ENCODE data around the gene INAFM1.
A peak's percentile ranks its signal among the peaks of the same experiment; 100 is the strongest.

The INAFM1 gene

DNA sequence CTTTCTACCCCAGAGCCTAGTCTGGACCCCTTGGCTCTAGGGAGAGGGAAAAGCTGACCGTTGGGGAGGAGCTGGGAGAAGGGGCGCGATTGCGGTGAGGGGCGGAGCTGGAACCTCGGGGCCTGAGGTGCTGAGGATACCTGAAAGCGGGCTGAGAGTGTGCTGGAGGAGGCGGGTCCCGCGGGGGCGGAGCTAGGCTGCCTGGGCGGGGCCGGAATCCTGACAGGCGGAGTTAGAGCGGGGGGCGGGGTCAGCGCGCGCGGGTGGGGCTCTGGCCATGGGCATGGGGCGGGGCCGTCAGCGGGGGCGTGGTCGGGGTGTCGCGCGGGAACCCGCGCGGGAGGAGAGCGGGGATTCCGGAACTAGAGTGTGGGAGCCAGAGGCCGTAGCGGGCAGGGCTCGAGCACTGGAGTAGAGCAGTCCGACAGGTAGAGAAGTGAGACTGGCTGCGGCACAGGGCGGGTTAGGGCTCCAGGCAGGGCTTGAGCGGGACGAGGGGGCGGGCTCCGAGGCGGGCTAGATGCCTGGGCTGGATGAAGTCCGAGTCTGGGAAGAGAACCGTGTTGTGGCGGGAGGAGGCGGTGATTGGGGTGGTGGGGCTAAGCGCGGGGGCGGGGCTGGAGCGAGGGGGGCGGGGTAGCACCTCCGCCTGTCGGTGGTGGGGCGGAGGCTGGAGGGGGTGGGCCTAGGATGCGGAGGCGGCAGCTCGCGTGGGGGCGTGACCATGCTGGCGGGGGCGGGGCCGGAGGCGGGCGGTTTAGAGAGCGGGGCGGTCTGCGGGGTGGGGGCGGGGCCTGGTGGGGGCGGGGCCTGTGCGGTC lies at the start of gene INAFM1:
INAFM1 (plus strand) TSS at position 815 of the 820 bp plus-strand sequence. CDS start 35 bp downstream, outside the sequence.
- peak; percentile 96 for DNase-seq

DNA sequence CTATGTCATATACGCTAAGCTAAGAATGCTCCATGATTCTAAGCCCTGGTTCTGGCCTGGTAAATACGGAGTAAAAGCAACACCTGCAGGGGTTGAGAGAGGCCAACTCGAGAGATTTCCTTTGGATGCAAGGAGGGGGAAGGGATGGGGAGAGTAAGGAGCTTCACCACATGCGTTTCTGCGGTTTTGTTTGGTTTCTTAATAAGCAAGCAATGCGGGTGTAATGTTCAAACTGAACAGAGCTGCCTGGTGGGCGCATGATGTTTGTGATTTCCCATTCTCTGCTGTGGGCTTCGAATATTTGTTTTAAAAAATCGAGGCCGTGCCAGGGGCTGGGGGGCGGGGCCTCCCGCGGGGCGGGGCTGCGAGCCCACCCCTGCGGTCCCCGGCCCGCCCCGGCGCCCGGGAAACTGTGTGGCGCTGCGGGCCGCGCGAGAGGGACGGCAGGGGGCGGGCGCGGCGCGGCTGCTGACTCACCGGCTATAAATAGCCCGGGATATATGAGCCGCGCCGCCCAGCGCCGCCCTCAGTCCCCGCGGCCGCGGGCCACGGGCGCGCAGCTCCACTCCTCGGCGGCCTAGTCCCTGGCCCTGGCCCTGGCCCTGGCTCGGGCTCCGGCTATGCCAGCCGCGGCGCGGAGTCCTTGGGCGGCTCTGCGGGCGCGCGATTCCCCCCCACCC lies 48.8 kb upstream of the INAFM1 start:
- peak; percentile 83 for DNase-seq

DNA sequence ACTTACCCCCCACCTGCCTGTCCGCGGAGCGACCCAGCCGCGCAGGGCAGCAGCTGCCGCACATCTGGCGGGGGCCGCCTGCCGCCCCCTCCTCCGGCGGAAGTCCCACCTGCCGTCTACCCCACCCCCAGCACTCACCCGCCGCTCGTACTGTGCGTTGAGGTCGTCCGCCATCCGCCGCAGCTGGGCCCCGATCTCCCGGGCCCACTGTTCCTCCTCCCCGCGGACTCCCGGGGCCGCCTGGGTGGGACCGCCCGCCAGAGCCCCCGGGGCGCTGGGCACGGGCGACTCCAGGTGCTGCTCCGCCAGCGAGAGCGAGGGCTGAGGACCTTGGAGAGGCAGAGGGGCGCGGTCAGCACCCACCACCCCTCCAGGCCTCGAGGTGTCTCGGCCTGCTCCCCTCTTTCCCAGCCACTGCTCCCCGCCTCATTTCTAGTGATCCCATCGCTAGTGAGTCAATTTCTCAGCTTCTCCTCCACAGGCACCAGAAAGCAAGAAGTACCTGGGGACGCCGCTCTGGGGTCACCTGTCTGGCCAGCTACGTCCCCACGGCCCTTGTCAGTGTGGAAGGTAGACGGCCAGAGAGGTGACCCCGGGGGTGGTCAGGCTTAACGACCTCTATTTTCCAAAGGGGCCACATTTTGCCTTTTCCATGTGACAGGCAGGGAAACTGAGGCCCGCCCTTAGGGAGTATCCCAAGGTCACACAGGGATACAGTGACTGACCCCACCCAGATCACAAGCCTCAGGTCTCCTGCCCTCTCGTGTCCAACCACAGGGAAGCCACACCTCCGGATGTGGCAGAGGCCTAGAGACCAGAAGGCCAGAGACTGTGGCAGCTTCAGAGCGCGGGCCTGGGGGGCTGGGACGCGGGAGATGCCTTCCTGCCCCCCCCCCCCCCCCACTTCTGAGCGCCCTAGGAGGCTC lies 48.0 kb upstream of the INAFM1 start:
- peak; percentile 94 for DNase-seq

DNA sequence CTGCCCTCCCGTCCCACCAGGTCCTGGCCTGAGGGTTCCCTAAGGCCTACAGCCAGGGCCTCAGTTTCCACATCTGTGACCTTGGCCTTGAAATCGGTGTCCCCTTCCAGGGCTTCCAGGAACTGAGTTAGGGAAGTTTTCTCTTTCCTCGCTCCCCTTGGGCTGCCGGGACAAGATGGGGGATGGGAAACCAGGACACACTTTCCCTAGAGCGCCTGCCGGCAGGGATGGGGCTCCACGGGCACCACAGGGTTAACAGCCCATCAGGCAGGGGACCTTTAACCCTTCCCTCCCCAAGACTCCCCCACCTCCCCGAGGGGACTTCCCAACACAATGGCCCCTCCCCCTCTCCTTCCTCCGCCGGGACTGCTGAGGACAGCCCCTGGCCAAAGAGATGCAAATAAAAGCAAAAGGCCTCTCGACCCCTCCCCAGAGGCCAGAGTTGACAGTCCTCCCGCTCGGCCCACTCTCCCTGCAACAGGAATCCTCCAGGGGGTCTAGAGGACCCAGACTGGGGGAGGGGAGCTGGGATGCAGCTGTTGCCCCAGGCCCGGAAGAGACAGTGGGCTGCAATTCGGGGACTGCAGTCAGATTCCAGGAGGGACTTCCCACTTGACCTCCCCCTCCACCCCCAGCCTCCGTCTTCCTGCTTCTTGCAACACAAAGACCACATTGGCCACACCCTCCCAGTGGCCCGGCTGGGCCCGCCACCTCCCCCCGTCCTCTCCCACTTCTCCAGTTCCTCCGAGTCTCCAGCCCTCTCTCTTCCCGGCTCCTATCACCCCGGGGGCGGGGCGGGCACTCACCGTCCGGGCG lies 47.1 kb upstream of the INAFM1 start:
- DNase-seq = peak; percentile 93

DNA sequence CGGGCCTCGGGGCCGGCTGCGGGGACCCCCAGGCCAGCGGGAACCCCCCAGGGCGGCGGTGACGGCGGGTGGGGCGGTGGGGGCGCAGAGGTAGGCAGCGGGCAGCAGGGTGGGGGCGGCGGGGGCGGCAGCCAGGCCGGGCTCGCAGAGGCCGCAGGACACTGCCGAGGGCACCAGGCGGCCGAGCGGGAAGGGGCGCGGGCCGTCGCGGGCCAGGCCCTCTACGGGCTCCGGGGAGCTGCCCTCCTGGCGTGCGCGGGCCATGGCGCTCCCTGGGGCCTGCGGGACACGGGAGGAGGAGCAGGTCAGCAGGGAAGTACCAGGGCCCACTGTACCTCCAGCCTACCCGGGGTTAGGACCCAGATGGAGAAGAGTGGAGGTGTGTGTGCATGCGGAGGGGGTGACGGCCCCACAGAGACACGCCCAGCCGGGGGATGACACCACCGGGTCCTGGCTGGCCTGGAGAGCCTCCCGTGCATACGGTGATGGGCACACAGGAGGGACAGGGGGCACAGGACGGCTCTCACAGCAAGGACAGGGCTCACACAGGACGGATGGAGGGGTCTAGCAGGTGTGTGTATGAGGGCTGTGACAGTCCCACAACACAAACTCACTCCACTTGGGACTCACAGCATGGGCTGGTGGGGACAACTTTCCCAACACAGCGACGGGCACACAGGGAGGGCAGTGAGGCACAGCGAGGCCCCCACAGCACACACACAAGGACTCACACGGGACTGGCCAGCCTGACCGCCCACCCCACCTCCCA lies 46.3 kb upstream of the INAFM1 start:
- DNase-seq = peak; percentile 35

DNA sequence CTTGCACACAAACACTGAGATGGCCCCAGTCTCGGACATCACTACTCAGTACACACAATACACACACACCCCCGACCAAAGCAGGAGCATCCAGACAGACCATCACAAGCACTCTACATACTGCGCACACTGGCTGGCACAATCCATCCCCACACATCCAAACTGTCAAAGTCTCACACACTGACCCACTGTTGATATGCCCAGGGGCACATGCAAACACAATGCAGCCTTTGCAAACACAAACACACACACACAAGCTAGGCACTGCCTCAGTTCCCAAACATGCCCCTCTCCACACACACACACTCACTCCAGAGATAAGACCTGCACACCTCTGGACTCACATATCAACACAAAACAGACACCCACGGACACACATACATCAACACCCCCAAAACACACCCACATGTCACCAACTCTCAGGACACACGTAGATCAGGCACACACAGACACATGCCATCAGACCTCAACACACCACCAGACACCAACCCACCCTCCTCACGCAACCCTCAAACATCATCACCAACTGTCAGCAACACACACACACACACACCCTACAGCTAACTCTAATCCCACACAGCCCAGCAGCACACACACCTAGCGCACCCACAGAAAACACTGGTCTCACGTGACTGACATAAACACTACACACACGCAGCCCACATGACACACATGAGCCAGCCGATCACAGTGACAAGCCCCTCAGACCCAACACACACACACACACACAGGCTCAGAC lies 45.6 kb upstream of the INAFM1 start:
- DNase-seq = peak; percentile 10

DNA sequence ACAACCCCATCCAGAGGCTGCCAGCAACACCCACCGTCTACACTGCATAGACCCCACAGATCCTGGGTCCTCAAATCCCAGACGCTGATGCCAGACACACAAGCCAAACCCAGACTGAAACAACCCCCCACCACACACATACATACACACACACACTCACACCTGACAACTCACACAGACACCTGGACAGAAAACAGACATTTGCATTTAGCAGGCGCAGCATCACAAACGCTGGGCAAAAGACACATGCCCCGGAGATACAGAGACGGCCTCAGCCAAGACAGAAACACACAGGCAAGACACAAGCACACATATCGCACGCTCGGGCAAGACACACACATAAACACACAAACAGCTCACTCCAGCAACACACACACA lies 45.0 kb upstream of the INAFM1 start:
- no peak for DNase-seq

DNA sequence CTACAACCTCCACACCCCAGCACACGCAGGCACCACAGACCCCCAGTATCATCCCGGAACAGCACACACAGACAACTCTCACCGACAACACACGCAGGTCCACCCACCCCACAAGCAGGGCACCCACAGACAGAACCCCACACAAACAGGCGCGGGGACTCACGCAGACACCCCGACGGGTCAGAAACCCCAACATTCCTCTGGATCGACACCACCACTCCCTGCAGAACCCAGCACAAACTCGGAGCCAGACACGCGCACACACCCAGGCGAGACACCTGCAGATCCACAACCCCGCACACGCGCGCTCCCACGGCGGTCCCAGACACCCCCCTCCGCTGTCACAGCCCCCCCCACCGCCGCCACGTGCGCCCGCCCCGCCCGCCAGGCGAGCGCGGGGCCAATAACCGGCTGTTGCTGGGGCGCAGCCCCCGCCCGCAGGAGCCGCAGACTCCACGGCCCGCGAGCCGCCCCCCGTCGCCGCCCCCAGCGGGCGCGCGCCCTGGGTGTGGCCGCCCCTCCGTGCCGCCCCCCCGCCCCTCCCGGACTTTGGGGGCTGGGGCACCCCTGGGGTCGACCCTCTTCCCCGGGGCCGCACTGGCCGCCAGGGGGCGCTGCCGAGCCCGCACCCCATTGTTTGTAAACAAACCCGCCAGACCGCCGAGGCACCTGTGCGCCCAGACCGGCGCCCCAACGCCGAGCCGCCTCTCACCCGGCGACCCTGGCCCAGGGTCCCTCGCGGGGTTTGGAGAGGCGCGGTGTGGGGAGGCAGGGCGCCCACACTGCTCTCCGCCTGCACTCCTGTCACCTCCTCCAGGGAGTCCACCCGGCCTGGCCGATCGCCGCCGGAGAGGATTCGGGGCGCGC lies 44.4 kb upstream of the INAFM1 start:
- DNase-seq = peak; percentile 36

DNA sequence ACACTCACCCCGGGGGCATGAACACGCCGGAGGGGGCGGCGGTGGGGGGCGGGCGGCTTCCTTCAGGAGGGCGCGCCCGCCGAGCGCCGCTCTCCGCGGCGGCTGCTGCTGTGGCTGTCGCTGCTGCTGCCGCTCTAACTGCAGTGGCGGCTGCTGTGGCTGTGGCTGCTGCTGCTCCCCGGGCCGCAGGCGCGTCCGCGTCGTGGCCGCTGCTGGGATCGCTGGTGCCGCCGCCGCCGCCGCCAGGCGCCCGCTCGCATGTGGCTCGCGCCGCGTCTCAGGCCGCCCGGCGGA lies 43.8 kb upstream of the INAFM1 start, which contains the start of gene BBC3:
BBC3 (minus strand) TSS at position 279 of the 294 bp plus-strand sequence. CDS start 2,768 bp downstream, outside the sequence.
- DNase-seq = no peak

DNA sequence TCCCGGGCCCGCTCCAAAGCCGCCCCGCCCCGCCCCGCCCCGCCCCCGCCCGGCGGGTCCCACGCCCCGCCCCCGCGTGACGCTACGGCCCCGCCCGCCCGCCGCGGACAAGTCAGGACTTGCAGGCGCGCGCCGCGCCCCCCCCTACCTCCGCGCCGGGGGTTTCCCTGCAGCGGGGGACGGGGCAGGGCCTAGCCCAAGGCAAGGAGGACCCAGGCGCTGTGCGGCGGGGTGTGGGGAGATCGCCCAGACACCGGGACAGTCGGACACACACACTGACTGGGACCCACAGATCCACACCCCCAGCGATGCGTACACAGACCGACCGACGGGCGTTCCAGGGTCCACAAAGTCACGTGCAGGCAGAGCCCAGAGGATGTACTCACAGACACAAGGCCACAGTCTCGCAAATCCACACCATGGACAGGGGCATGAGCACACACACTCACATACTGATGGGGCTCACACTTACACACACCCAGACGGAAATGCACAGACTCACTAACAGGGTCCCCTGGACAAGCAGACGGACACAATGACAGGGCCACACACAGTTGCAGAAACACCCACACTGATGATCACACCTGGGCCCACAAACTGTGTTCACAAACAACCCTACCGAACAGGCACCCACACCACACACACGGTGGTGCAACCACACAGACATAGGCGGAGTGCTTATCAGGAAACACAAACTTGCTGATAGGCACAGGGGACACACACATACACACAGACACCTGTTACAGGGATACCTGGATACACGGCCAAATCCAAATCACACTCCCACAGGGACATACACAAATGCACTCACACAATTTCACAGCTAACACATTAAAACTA lies 43.2 kb upstream of the INAFM1 start:
- DNase-seq = peak; percentile 86

DNA sequence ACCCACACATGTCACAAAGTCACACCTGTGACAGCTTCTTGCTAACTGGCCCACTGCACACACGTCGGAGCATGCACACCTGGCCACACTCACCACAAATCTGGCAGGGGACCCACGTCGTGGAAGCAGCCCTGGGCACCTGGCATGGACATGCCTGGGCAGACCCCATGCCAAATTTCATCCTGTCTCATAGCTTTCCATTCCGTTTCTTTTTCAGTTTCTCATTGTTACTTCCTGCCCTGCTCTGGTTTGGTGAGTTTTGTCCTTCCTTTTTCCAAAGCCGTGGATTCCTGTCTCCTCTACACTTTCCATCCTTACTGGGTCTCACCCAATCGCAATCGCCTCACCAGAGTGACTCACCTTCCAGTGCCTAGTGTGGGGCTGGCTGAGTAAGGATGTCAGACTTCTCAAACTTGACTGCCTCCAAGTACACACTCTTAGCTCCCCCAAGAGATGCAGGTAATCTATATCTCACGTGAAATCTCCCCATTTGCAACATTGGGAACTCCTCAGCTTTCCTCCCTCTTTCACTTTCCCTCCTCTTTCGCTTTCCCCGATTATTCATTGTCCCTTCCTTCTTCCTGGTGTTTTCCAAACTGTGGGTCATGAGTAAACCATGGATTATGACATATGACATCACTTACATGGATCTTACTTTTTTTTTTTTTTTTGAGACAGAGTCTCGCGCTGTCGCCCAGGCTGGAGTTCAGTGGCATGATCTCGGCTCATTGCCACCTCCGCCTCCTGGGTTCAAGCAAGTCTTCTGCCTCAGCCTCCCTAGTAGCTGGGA lies 42.1 kb upstream of the INAFM1 start:
- DNase-seq = peak; percentile 86

DNA sequence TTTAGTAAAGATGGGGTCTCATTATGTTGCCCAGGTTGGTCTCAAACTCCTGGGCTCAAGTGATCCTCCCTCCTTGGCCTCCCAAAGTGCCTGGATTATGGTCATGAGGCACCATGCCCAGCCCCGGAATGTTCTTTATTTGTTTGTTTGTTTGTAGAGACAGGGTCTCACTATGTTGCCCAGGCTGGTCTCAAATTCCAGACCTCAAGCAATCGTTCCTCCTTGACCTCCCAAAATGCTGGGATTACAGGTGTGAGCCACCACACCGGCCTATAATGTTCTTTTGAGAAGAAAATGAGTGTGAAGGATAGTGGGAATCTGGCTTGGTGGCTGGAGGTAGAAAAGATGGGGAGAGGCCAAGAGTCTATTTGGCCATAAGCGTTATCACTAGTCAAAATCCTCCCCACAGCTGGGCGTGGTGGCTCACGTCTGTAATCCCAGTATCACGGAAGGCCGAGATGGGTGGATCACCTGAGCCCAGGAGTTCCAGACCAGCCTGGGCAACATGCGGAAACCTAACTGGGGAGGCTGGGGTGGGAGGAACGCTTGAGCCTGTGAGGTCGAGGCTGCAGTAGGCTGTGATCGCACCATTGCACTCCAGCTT lies 38.5 kb upstream of the INAFM1 start:
- DNase-seq = no peak

DNA sequence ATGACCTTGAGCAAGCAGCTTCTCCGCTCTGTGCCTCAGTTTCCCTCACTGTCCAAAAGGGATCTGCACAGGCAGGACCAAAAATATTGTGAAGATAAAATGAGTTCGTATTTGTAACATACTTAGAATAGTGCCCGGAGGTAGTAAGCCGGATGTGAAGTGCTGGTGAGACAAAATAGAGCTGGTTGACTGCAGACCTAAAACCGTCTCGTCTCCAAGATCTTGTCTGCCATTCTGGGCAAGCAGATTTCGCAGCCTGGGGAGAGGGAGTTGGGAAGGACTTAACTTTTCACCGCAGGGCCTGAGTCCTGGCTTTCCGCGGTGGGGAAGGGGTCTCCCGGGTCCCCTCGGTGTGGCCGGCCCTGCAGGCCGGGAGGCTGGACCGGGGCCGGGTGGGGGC lies 35.5 kb upstream of the INAFM1 start:
- no peak for DNase-seq

DNA sequence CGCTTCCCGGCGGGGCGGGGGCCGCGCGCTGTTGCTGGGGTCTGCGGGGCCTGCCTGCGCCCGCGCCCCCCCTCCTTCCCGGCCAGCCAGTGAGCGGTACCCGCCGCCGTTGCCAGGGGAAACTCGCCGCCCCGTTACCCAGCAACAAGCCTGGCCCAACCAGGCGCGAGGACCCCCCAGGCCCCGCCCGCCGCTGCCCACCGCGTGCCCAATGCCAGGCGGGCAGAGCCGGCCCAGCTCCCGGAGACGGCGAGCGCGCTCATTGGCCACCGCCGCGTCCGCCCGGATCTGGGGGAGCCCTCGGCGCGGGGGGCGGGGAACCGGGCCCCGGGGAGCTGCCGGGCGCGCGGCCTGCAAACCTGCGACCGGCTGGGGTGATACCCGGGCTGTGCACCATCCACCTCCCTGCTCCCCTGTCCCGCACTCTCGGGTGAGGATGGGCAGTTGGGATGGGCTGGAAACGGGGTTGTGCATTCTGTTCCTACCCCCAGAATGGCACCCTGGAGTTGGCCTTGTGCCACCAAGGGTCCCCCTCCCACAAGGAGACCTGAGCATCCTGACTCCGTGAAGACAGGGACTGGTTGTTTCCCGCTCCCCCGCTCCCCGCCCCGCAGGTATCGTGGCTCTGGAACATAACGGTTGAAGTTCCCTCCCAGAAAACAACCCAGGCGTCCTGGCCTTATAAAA lies 34.9 kb upstream of the INAFM1 start:
- no peak for DNase-seq

DNA sequence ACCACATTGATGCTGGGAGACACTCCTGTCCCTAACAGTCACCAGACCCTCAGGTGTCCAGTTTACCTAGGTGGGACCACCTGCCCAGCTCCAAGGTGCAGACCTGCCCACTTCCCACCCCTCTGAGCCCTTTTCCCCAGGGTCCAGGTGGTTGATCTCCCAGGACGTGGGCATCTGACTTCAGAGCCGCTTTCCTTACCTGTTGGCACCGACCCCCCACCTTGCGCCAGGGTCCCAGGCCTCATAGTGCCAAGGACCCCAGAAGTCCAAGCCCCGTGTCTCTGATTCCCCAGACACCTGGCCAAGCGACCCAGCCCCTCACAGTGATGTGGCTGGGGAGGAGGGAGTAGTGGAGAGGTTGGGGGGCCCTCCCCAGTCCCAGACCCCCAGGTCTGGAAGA lies 34.1 kb upstream of the INAFM1 start:
- DNase-seq = no peak

DNA sequence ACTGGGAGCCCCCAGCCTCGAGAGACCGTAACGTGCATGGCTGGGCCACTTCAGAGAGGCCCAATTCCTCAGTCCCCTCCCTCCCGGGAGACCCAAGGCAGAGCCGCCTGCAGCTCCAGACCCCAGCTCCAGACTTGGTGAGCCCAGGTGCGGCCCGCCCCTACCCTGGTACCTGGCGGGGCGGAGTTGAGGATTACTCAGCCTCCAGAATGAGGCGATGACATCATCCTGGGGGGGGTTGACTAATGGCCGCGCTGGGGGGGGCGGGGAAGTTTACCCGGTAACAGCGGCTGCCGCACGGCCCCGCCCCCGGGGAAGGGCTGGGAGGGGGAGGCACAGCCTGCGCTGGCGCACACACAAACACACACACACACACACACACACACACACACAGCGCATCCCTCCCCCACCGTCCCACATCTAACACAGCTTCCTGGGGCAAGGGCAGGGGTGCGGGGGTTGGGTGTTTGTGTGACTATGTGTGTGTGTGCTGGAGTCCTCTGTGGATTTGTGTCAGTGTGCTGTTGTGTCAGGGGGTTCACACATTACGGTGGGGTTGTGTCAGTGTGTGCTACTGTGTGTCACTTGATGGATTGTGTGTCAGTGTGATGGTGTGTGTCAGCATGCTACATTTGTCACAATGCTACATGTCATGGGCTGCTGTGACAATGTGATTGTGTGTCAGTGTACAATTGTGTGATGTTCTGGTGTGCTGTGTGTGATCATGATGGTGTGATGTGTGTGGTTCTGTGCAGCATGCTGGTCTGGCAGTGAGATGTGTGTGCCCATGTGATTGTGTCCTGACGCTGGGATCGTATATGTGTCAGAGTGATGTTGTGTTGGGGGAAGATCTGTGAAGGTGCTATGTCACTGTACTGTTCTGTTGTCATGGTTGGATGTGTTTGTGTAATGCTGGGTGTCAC lies 33.4 kb upstream of the INAFM1 start:
- DNase-seq = peak; percentile 56
